ENCODE results near the gene SCO2. TPM values are rescaled to one million over a fixed set of nuclear protein-coding genes. Genes with fewer than 3 reads are reported as not detected.
"Not testable (repeated sequence)": the region's sequence is repeated elsewhere in the genome, so short reads cannot be mapped to it uniquely, and the experiment has no call there.

Gene SCO2
- total RNA-seq, 1 experiment from 2014 or later, result 2.4 TPM

DNA sequence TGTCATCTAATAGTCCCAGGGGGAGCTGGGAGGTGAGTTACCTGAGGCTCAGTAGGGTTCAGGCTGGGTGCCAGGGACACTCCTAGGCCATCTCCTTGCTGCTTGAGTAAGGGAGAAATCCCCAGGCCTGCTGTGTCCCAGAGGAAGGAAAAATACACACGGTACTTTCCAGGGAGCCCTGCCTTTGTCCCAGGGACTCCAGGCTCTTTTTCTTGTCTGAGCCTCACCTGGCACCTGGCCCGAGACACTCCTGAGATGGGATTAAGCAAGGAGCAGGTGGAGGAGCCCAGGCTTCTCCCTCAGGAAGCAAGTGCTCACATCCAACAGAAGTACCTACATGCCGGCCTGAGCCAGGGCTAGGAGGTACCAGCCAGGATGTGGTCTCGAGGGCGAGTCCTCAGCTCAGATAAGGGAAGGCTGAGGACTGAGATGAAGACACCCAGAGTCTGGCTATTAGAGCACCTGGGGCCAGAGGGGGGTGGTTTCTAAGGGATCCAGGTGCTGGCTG lies 19.4 kb upstream of the SCO2 start:
- Mint-ChIP-seq H3K4me1 (ENCODE audit: insufficient read depth, unreplicated experiment) (peaks cover 31% of the 10 kb centered on the region), H3K4me3 (ENCODE audit: unreplicated experiment) (peak overlapping the region; percentile 36), H3K9me3 (ENCODE audit: unreplicated experiment) (no peaks in the 10 kb centered on the region), H3K27me3 (ENCODE audit: insufficient read depth, unreplicated experiment) (no peaks in the 10 kb centered on the region), H3K27ac (ENCODE audit: low read depth, unreplicated experiment) (peak overlapping the region; percentile 28), H3K36me3 (ENCODE audit: insufficient read depth, unreplicated experiment) (no peaks in the 10 kb centered on the region)
- intact Hi-C loops (cut with micrococcal nuclease), result no loop called here
- ChIA-PET POLR2A (interaction anchor here (0.7 to 2.1 kb wide), 9 partner anchors 13 to 94 kb away, joined by 3 to 13 read pairs (median 5); partner anchors contain the start of genes SCO2, SYCE3 and TYMP), CTCF (interaction anchor here (0.6 to 1.3 kb wide), 3 partner anchors 15 to 34 kb away, joined by 3 to 5 read pairs (median 3); partner anchors contain the start of gene SYCE3)
- DNase-seq (ENCODE audit: unreplicated experiment), result peak; percentile 91
- TF ChIP-seq, protein P1, sequence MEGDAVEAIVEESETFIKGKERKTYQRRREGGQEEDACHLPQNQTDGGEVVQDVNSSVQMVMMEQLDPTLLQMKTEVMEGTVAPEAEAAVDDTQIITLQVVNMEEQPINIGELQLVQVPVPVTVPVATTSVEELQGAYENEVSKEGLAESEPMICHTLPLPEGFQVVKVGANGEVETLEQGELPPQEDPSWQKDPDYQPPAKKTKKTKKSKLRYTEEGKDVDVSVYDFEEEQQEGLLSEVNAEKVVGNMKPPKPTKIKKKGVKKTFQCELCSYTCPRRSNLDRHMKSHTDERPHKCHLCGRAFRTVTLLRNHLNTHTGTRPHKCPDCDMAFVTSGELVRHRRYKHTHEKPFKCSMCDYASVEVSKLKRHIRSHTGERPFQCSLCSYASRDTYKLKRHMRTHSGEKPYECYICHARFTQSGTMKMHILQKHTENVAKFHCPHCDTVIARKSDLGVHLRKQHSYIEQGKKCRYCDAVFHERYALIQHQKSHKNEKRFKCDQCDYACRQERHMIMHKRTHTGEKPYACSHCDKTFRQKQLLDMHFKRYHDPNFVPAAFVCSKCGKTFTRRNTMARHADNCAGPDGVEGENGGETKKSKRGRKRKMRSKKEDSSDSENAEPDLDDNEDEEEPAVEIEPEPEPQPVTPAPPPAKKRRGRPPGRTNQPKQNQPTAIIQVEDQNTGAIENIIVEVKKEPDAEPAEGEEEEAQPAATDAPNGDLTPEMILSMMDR (IDR thresholded peaks at IDR 0.05; ENCODE audit: unreplicated experiment), result no peak
- BruUV-seq (replicated peaks), result no TSS peak

DNA sequence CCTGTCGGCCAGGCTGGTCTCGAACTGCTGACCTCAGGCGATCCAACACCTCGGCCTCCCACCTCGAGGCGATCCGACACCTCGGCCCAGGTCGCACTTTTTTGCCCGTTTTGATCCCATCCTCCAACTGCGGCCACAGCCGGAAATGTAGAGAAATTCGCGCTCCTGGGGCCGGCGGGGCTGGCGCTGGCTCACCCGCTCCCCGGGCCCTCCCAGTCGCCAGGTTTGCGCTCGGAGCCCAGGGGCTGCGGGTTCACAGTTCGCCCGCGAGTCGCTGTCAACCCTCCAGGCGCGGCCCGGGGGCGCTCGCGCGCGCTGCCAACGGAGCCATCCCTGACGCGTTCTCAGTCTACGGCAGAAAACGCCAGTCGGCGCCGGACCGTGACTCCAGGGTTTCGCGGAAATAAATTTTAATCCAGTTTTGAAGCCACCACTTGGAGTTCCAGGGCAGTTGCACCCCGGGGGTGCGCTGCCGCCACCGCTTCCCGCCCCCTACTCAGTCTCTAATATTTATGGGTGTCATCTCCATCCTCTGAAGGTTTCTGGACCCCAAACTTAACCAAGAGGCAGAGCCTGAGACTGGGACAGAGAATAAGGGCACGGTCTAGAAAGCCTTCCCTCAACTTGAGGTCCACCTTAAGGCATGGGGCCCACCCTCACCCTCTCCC lies 18.8 kb upstream of the SCO2 start:
- Mint-ChIP-seq H3K4me1 (ENCODE audit: insufficient read depth, unreplicated experiment) (peaks cover 31% of the 10 kb centered on the region), H3K9me3 (ENCODE audit: unreplicated experiment) (no peaks in the 10 kb centered on the region), H3K4me3 (ENCODE audit: unreplicated experiment) (peak overlapping the region; percentile 36), H3K27ac (ENCODE audit: low read depth, unreplicated experiment) (peak overlapping the region; percentile 28), H3K27me3 (ENCODE audit: insufficient read depth, unreplicated experiment) (no peaks in the 10 kb centered on the region), H3K36me3 (ENCODE audit: insufficient read depth, unreplicated experiment) (no peaks in the 10 kb centered on the region)
- POLR2A ChIA-PET, result interaction anchor here (0.7 to 9.2 kb wide), 11 partner anchors 13 to 94 kb away, joined by 3 to 170 read pairs (median 5); partner anchors contain the start of genes SCO2, SYCE3 and TYMP
- no TSS peak for BruUV-seq (replicated peaks)
- TF ChIP-seq, protein P1 (IDR thresholded peaks at IDR 0.05; ENCODE audit: unreplicated experiment), result peak; percentile 26
- CTCF ChIA-PET, result interaction anchor here (0.7 to 1.3 kb wide), 2 partner anchors 16 to 19 kb away, joined by 3 to 5 read pairs; partner anchors contain the start of gene SYCE3
- DNase-seq (ENCODE audit: unreplicated experiment), result peak; percentile 18
- intact Hi-C loops (cut with micrococcal nuclease), result no loop called here

DNA sequence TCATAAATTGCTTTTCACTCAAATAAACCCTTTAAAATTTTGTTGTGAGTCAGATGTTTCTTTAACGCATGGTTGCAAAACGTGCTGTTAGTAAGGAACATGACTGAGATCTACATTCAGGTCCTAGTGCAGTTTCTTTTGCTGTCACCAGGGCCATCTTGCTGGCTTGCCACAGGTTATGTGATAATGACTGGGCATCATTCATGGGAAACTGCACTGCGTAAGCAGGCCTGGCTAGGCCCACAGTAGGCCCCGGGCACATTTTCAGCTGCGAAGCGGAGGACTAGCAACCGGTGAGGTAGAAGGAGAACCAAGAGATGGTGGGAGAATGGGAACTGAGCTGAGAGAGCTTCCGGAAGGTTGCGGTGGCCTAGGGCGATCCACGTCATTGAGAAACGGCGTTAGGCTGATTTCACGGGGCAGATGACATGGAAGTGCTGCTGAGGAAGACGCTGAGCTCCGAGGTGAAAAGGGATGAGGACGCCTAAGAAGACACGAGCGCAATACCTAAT lies 17.1 kb upstream of the SCO2 start:
- Mint-ChIP-seq H3K4me3 (ENCODE audit: unreplicated experiment) (no peak overlapping the region), H3K9me3 (ENCODE audit: unreplicated experiment) (no peaks in the 10 kb centered on the region), H3K4me1 (ENCODE audit: insufficient read depth, unreplicated experiment) (peaks cover 41% of the 10 kb centered on the region), H3K27ac (ENCODE audit: low read depth, unreplicated experiment) (peak overlapping the region; percentile 97), H3K36me3 (ENCODE audit: insufficient read depth, unreplicated experiment) (no peaks in the 10 kb centered on the region), H3K27me3 (ENCODE audit: insufficient read depth, unreplicated experiment) (no peaks in the 10 kb centered on the region)
- peak; percentile 67 for DNase-seq (ENCODE audit: unreplicated experiment)
- POLR2A ChIA-PET, result interaction anchor here (4.2 to 9.2 kb wide), 4 partner anchors 11 to 39 kb away, joined by 33 to 170 read pairs (median 56); partner anchors contain the start of genes CHKB, SCO2, SYCE3 and TYMP
- CTCF ChIA-PET, result interaction anchor here (1.3 kb wide), 1 partner anchor 20 kb away, joined by 3 read pairs; the partner anchor contains the start of gene SYCE3
- no TSS peak for BruUV-seq (replicated peaks)
- TF ChIP-seq, protein P1 (IDR thresholded peaks at IDR 0.05; ENCODE audit: unreplicated experiment), result peak; percentile 22
- intact Hi-C loops (cut with micrococcal nuclease), result no loop called here

DNA sequence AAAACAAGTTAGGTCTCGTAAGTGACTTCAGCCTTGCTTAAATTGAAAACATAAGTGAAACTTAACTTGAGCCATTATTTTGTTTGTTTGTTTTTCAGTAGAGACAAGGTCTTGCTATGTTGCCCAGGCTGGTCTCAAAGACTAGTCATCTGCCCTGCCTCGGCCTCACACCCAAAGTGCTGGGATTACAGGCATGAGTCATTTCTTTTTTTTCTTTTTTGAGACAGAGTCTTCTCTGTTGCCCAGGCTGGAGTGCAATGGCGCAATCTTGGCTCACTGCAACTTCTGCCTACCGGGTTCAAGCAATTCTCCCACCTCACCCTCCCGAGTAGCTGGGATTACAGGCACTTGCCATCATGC lies 16.2 kb upstream of the SCO2 start:
- Mint-ChIP-seq H3K4me3 (ENCODE audit: unreplicated experiment) (peak overlapping the region; percentile 31), H3K4me1 (ENCODE audit: insufficient read depth, unreplicated experiment) (peaks cover 41% of the 10 kb centered on the region), H3K27ac (ENCODE audit: low read depth, unreplicated experiment) (peak overlapping the region; percentile 97)
- not testable (repeated sequence) for H3K9me3 Mint-ChIP-seq (ENCODE audit: unreplicated experiment); H3K27me3 Mint-ChIP-seq (ENCODE audit: insufficient read depth, unreplicated experiment); BruUV-seq (replicated peaks); H3K36me3 Mint-ChIP-seq (ENCODE audit: insufficient read depth, unreplicated experiment)
- ChIA-PET POLR2A (interaction anchor here (0.6 to 9.2 kb wide), 9 partner anchors 10 to 80 kb away, joined by 3 to 170 read pairs (median 33); partner anchors contain the start of genes CHKB, LMF2, NCAPH2 and SCO2), CTCF (interaction anchor here (1.3 to 1.5 kb wide), 4 partner anchors 10 to 21 kb away, joined by 3 to 10 read pairs (median 4); partner anchors contain the start of genes SCO2 and SYCE3)
- intact Hi-C loops (cut with micrococcal nuclease), result loop anchor here (1.0 kb wide), 1 partner anchor 9 kb away; no protein-coding TSS in a partner anchor
- DNase-seq (ENCODE audit: unreplicated experiment), result peak; percentile 96

Measured in MCF 10A (cell line).